Cardiac muscle cell (in vitro differentiated cells and primary cell): ENCODE results near the gene HPGD. TPM values are rescaled to one million over a fixed set of nuclear protein-coding genes. Genes with fewer than 3 reads are reported as not detected.

Experiments used
- DNase-seq, 2 donors: peaks; one replicate each; pipeline versions ENCODE4 v3.0.0 to v3.0.0-alpha.2; 2010 to 2017; ENCODE audit warnings: low read depth in 1 of 2, low spot score in 1 of 2
- H3K27ac ChIP-seq: fragments of 200-600 bp; sonication (generic); 2 replicates; pipeline ENCODE4 v1.5.1; 2016
- H3K27me3 ChIP-seq: fragments of 200-600 bp; sonication (generic); 2 replicates; pipeline ENCODE4 v1.6.0; 2016; ENCODE audit warnings: control low read depth
- H3K36me3 ChIP-seq: fragments of 200-600 bp; sonication (generic); 2 replicates; pipeline ENCODE4 v1.5.1; 2016; ENCODE audit warnings: control low read depth
- H3K4me1 ChIP-seq: fragments of 200-600 bp; sonication (generic); 2 replicates; pipeline ENCODE4 v1.8.1; 2017; ENCODE audit warnings: low read depth, mild to moderate bottlenecking, mixed run types
- H3K4me3 ChIP-seq: fragments of 200-600 bp; sonication (generic); 2 replicates; pipeline ENCODE4 v1.5.1; 2016; ENCODE audit warnings: mild to moderate bottlenecking
- H3K9me3 ChIP-seq: fragments of 200-600 bp; sonication (generic); 2 replicates; pipeline ENCODE4 v1.5.1; 2017; ENCODE audit warnings: low read depth, mild to moderate bottlenecking, control low read depth
- polyA plus RNA-seq: library from polyadenylated mRNA; unstranded; fragments of >200 nt; fragmentation: Nextera tagmentation; extraction: Ambion mirVana; gene quantifications from 2 replicates; pipeline ENCODE4 v1.2.1, GENCODE V29; 2016
- total RNA-seq: library from RNA; depleted of rRNA; stranded (reverse); fragments of >200 nt; gene quantifications from 2 replicates; pipeline ENCODE4 v1.2.3, GENCODE V29; 2016
- TF ChIP-seq, protein P1 (sequence below): IDR thresholded peaks from 2 replicates; pipeline ENCODE4 v1.5.1; 2012; ENCODE audit warnings: low read depth, mild to moderate bottlenecking, low read length

The HPGD gene
- total and polyA plus RNA-seq, 2 experiments from 2014 or later: 0.15 to 0.51 TPM

DNA sequence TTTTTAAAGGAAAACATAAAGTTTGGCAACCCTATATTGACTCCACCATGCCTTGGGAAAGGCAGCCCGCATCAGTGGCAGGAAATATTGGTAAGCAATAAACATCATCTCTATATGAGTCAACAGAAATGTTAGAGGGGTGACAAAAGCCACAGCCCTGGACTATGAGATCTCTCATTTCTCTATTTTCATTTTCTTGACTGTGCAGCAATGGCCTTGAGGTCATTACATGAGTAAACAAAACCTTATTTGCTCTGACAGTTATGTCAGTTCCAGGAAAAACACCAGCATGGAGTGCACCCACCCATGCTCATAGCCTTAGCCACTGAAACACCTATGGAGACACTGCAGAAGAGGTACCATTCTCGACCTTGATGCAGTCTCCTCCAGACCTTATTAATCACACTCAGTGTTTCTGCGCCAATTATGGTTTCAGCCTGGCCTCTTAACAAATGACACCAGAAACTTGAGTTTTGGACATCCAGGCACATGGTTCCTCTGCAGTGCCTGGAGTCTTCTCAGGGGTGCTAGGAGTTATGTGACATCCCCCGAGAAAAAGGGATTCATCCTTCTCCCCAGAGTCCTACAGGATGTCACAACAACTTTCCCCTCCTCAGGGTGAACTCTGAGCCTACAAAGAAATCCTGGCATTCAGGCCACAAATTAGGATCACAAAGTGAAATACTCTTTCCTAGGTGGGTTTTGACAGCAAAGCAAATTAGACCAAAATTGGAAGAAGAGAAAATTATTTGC is 16.0 kb upstream of the HPGD start:
- TF ChIP-seq, protein P1, sequence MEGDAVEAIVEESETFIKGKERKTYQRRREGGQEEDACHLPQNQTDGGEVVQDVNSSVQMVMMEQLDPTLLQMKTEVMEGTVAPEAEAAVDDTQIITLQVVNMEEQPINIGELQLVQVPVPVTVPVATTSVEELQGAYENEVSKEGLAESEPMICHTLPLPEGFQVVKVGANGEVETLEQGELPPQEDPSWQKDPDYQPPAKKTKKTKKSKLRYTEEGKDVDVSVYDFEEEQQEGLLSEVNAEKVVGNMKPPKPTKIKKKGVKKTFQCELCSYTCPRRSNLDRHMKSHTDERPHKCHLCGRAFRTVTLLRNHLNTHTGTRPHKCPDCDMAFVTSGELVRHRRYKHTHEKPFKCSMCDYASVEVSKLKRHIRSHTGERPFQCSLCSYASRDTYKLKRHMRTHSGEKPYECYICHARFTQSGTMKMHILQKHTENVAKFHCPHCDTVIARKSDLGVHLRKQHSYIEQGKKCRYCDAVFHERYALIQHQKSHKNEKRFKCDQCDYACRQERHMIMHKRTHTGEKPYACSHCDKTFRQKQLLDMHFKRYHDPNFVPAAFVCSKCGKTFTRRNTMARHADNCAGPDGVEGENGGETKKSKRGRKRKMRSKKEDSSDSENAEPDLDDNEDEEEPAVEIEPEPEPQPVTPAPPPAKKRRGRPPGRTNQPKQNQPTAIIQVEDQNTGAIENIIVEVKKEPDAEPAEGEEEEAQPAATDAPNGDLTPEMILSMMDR: no peak
- Histone ChIP-seq H3K36me3 (no peaks in the 10 kb centered on the region), H3K27ac (no peak overlapping the region)

DNA sequence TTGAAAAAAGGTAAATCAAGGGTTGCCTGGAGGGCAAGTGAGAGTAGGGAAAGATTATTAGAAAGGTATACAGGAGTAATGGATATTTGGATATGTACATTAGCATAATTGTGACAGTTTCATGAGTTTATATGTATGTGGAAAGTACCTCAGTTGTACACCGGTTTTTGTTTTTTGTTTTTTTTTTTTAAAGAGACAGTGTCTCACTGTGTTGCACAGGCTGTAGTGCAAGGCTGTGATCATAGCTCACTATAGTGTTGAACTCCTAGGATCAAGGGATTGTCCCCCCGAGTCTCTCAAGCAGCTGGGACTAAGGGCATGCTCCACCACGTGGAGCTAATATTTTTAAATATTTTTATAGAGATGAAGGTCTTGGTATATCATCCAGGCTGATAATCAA is 15.3 kb upstream of the HPGD start:
- no peak for DNase-seq
- no peak overlapping the region for H3K4me3 ChIP-seq
- H3K36me3 ChIP-seq: no peaks in the 10 kb centered on the region
- H3K27ac ChIP-seq: no peak overlapping the region
- TF ChIP-seq, protein P1: no peak
- H3K4me1 ChIP-seq: peaks cover 10% of the 10 kb centered on the region
- no peaks in the 10 kb centered on the region for H3K27me3 ChIP-seq
- H3K9me3 ChIP-seq: no peaks in the 10 kb centered on the region

More for the DNA sequence above, 16.0 kb upstream of the HPGD start:
- peaks cover 10% of the 10 kb centered on the region for H3K4me1 ChIP-seq
- no peaks in the 10 kb centered on the region for H3K27me3 ChIP-seq
- H3K4me3 ChIP-seq: no peak overlapping the region
- no peak for DNase-seq
- H3K9me3 ChIP-seq: no peaks in the 10 kb centered on the region

DNA sequence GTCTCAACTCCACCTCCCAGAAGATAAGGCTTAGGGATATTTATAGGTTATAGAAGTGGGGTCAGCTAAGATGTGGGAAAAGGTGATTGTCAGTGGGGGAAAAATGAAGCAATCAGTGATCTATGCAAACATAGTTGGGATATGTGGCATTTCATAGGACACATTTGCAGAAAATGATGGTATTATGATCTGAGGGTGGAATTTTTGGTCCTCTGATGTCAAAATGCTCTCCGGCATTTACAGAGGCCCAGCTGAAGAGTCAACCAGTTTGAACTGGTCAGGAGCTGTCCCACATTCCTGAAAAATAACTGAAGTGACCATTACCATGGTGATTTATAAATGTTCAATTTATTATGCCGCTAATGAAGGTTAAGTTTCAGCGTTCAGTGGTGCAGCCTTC is 12.2 kb upstream of the HPGD start:
- peaks cover 15% of the 10 kb centered on the region for H3K4me1 ChIP-seq
- H3K27ac ChIP-seq: no peak overlapping the region
- TF ChIP-seq, protein P1: no peak
- H3K36me3 ChIP-seq: no peaks in the 10 kb centered on the region
- no peaks in the 10 kb centered on the region for H3K9me3 ChIP-seq
- no peak for DNase-seq
- no peaks in the 10 kb centered on the region for H3K27me3 ChIP-seq
- H3K4me3 ChIP-seq: no peak overlapping the region

DNA sequence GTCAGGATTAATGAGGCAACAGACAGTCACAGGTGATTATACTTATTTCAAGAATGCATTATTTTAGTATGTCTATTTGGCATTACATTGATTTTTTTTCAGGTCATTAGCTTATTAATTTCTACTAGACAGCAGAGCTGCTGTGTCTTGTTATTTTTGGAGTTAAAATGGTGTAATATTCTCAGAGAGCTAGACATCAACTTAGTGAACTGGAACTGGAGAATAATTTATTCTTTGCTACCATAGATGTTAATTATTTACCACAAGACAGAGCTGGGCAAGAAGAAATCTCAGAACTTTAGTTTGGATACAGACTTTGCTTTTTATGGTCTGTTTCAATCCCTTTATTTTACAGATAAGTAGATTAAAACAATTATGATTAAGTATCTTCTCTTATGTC is 10.2 kb upstream of the HPGD start:
- Histone ChIP-seq H3K9me3 (no peaks in the 10 kb centered on the region), H3K4me1 (peaks cover 15% of the 10 kb centered on the region), H3K4me3 (no peak overlapping the region), H3K36me3 (no peaks in the 10 kb centered on the region), H3K27me3 (no peaks in the 10 kb centered on the region), H3K27ac (no peak overlapping the region)
- DNase-seq: no peak
- TF ChIP-seq, protein P1: no peak

DNA sequence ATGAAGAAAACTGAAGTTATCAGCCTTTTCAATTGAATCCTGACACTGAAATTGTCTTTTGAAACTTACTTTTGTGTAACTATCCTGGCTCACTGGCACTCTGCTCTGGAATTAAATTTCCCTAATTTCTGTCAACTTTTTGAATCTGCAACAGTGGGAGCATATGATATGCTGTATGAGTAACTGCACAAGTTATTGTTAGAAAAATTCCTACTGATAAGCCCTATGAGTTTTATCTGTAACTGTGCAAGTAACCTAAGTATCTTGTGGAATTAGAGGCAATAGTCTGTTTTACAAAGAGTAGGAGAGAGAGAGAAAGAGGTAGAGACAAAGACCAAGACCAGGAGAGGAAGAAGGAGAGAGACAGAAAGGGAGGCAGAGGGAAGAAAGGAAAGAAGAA is 9.2 kb upstream of the HPGD start:
- TF ChIP-seq, protein P1: no peak
- Histone ChIP-seq H3K27ac (no peak overlapping the region), H3K27me3 (no peaks in the 10 kb centered on the region), H3K4me1 (peaks cover 15% of the 10 kb centered on the region), H3K36me3 (no peaks in the 10 kb centered on the region), H3K9me3 (no peaks in the 10 kb centered on the region), H3K4me3 (no peak overlapping the region)
- DNase-seq: peak in 1 of 2 donors; percentile 21
